OCI-LY7 (cell line): ENCODE results near the gene STK4. TPM values are rescaled to one million over a fixed set of nuclear protein-coding genes. Genes with fewer than 3 reads are reported as not detected.
"Not testable (repeated sequence)": the region's sequence is repeated elsewhere in the genome, so short reads cannot be mapped to it uniquely, and the experiment has no call there.

Source experiments
- BruUV-seq: library from RNA; stranded (reverse); fragments of 400-500 nt; replicated peaks from 2 replicates; lab custom pipeline; 2021; lab: Mats Ljungman, UMichigan
- CTCF ChIA-PET: fragments of 300-600 bp; sonication (Branson Sonifier 250); formaldehyde crosslinking; loops from one replicate; lab custom pipeline; 2022; ENCODE audit warnings: antibody characterized with exemption; ENCODE audit not compliant: unreplicated experiment; lab: Charles Lee
- POLR2A ChIA-PET: fragments of 300-600 bp; sonication (Branson Sonifier 250); formaldehyde crosslinking; loops from one replicate; lab custom pipeline; 2022; ENCODE audit warnings: antibody characterized with exemption; lab: Charles Lee
- DNase-seq: peaks from one replicate; pipeline ENCODE4 v3.0.0-alpha.2; 2015; ENCODE audit warnings: low spot score
- H2AFZ ChIP-seq: fragments of 200-600 bp; sonication (generic), shearing (Covaris generic); 2 replicates; pipeline ENCODE4 v1.6.1; 2014; ENCODE audit warnings: mild to moderate bottlenecking, antibody characterized with exemption, low read length, moderate library complexity
- H3K27ac ChIP-seq: fragments of 200-600 bp; sonication (generic); 2 replicates; pipeline ENCODE4 v1.5.1; 2014; ENCODE audit warnings: mixed run types, low read depth, mild to moderate bottlenecking, moderate library complexity, low read length, inconsistent platforms; ENCODE audit not compliant: poor library complexity, severe bottlenecking
- H3K36me3 ChIP-seq: fragments of 200-600 bp; sonication (generic); 2 replicates; pipeline ENCODE4 v1.6.1; 2014; ENCODE audit warnings: mild to moderate bottlenecking, antibody characterized with exemption, low read length, moderate library complexity, mixed read lengths; ENCODE audit not compliant: insufficient read depth
- H3K4me1 ChIP-seq: fragments of 200-600 bp; sonication (generic); 2 replicates; pipeline ENCODE4 v1.5.1; 2014; ENCODE audit warnings: mild to moderate bottlenecking, low read length; ENCODE audit not compliant: insufficient read depth, poor library complexity, severe bottlenecking
- H3K4me2 ChIP-seq: fragments of 200-600 bp; sonication (generic); 2 replicates; pipeline ENCODE4 v1.6.1; 2014; ENCODE audit warnings: mild to moderate bottlenecking, low read length
- H3K4me3 ChIP-seq: fragments of 200-600 bp; sonication (generic); 2 replicates; pipeline ENCODE4 v1.5.1; 2014; ENCODE audit warnings: mild to moderate bottlenecking, low read depth, low read length; ENCODE audit not compliant: poor library complexity, severe bottlenecking
- H3K79me2 ChIP-seq: fragments of 200-600 bp; sonication (generic); 2 replicates; pipeline ENCODE4 v1.6.1; 2016; ENCODE audit warnings: low read depth, mild to moderate bottlenecking, low read length, moderate library complexity, mixed read lengths; ENCODE audit not compliant: insufficient read depth
- H3K9me2 ChIP-seq: fragments of 200-600 bp; sonication (generic); 2 replicates; pipeline ENCODE4 v1.6.1; 2016; ENCODE audit warnings: mild to moderate bottlenecking, low read length, mixed read lengths; ENCODE audit not compliant: insufficient read depth
- H3K9me3 ChIP-seq: fragments of 200-600 bp; sonication (generic); 2 replicates; pipeline ENCODE4 v1.6.1; 2014; ENCODE audit warnings: mild to moderate bottlenecking, mixed run types, low read length, mixed read lengths
- H4K20me1 ChIP-seq: fragments of 200-600 bp; sonication (generic); 2 replicates; pipeline ENCODE4 v1.6.1; 2014; ENCODE audit warnings: mild to moderate bottlenecking, antibody characterized with exemption, low read length, moderate library complexity, mixed read lengths; ENCODE audit not compliant: insufficient read depth
- EZH2phosphoT487 ChIP-seq: fragments of 200-600 bp; sonication (generic); IDR thresholded peaks from 2 replicates; pipeline ENCODE4 v1.6.1; 2018; ENCODE audit warnings: low read depth, borderline replicate concordance, mild to moderate bottlenecking, mixed run types, antibody characterized with exemption, low read length, moderate library complexity, mixed read lengths
- intact Hi-C: fragments of 100-400 bp; cut with micrococcal nuclease; formaldehyde crosslinking; loops from one replicate; pipeline ENCODE4 v1.10.0; 2022; ENCODE audit not compliant: unreplicated experiment
- total RNA-seq, 2 experiments: library from RNA; depleted of rRNA in 1 of 2; stranded (reverse); fragments of >200 nt in 1 of 2; shearing (Covaris generic) in 1 of 2; gene quantifications; 2 replicates each; pipeline ENCODE4 v1.2.3, GENCODE V29; 2014 to 2022
- TF ChIP-seq, protein P1 (sequence below): fragments of 200-600 bp; sonication (generic); conservative IDR thresholded peaks from 2 replicates; pipeline ENCODE4 v1.5.1; 2014; ENCODE audit warnings: mild to moderate bottlenecking, antibody characterized with exemption, low read length, moderate library complexity, mixed read lengths

STK4 gene
- total RNA-seq, 2 experiments from 2014 or later, result 67.9 to 140 TPM

DNA sequence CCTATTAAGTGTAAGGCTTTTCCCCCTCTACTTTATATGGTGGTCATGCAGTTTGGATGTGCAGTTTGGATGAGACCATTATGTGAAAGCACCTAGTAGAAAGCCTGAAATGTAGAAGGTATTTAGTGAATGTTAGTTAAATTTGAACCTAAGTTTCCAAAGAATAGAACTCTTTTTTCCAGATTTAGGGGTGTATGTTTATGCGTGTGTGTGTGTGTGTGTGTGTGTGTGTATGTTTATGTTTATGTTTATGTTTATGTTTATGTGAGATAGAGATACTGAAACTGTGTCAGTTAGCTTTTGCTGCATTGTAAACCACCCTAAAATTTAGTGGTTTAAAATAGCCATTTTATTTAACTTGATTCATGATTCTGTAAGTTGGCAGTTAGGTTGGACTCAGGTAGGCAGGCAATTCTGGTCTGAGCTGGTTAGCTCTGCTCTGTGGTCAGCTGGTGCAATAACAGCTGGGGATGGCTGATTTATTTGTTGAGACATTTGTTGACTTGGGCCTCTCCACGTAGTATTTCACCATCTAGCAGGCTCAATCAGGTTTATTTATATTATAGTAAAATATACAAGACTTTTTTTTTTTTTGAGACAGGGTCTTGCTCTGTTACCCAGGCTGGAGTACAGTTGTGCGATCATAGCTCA is 54.0 kb downstream of the STK4 start:
- POLR2A ChIA-PET, result interaction anchor here (0.7 to 0.9 kb wide), 2 partner anchors 15 to 101 kb away, joined by 3 to 4 read pairs; no protein-coding TSS in a partner anchor
- Histone ChIP-seq H3K27ac (no peak overlapping the region), H3K4me1 (no peaks in the 10 kb centered on the region), H3K4me2 (no peak overlapping the region), H3K79me2 (peaks cover 6% of the 10 kb centered on the region; the same call in 1 of the 2 replicates), H2AFZ (no peak overlapping the region), H3K4me3 (no peak overlapping the region), H4K20me1 (no peaks in the 10 kb centered on the region), H3K9me2 (no peaks in the 10 kb centered on the region), H3K9me3 (no peaks in the 10 kb centered on the region), H3K36me3 (peaks cover 93% of the 10 kb centered on the region)
- TF ChIP-seq, protein P1, sequence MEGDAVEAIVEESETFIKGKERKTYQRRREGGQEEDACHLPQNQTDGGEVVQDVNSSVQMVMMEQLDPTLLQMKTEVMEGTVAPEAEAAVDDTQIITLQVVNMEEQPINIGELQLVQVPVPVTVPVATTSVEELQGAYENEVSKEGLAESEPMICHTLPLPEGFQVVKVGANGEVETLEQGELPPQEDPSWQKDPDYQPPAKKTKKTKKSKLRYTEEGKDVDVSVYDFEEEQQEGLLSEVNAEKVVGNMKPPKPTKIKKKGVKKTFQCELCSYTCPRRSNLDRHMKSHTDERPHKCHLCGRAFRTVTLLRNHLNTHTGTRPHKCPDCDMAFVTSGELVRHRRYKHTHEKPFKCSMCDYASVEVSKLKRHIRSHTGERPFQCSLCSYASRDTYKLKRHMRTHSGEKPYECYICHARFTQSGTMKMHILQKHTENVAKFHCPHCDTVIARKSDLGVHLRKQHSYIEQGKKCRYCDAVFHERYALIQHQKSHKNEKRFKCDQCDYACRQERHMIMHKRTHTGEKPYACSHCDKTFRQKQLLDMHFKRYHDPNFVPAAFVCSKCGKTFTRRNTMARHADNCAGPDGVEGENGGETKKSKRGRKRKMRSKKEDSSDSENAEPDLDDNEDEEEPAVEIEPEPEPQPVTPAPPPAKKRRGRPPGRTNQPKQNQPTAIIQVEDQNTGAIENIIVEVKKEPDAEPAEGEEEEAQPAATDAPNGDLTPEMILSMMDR, result no peak
- no peak for TF ChIP-seq EZH2phosphoT487
- intact Hi-C loops, result no loop called here
- DNase-seq, result no peak
- BruUV-seq, result no TSS peak
- CTCF ChIA-PET, result no interaction called here

DNA sequence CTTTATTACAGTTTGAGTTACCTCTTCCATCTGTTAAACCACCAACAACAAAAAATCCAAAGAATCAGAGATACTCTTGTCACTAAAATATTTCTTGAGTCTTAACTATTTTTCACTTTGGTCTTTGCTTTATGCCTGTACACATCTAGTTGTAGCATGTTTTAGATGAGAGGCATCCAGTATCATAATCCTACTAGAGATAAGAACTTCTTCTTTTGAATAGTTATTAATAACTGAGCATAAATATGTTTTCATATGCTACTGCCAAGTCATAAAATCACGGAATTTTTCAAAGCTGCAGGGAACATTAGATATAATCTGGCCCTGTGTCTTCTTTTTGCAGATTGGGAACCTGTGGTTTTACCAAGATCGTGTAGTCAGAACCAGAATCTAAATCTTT is 55.3 kb downstream of the STK4 start:
- H4K20me1 ChIP-seq, result no peaks in the 10 kb centered on the region
- no peak overlapping the region for H3K27ac ChIP-seq
- no peak overlapping the region for H2AFZ ChIP-seq
- H3K4me3 ChIP-seq, result no peak overlapping the region
- no peaks in the 10 kb centered on the region for H3K9me3 ChIP-seq
- intact Hi-C loops, result no loop called here
- H3K4me2 ChIP-seq, result no peak overlapping the region
- H3K36me3 ChIP-seq, result peaks cover 93% of the 10 kb centered on the region
- CTCF ChIA-PET, result no interaction called here
- BruUV-seq, result no TSS peak
- no peaks in the 10 kb centered on the region for H3K9me2 ChIP-seq
- peaks cover 6% of the 10 kb centered on the region; the same call in 1 of the 2 replicates for H3K79me2 ChIP-seq
- no peaks in the 10 kb centered on the region for H3K4me1 ChIP-seq
- no peak for TF ChIP-seq EZH2phosphoT487
- TF ChIP-seq, protein P1, result no peak
- POLR2A ChIA-PET, result no interaction called here
- DNase-seq, result no peak

DNA sequence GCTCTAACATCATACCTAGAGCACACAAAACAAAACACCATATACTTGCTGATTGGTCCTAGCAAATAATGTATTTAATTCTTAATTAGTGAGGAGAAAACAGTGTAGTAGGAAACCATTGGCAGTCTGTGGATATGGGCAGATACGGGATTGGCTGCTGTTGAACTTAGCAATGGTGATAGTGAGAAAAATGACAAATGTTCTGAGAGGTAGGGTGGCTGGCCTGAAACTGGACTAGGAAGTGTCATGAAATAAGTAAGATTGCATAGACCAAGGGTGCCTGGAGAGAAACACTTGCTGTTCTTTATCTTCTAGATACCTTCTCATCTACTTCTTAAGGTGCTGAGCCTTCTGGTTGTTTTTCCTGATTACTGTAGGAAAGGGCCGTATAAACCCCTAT is 56.8 kb downstream of the STK4 start:
- H2AFZ ChIP-seq, H3K9me2 ChIP-seq, H3K4me2 ChIP-seq, H3K79me2 ChIP-seq, intact Hi-C loops, H4K20me1 ChIP-seq, POLR2A ChIA-PET, CTCF ChIA-PET, H3K4me1 ChIP-seq, DNase-seq, H3K9me3 ChIP-seq, H3K27ac ChIP-seq, BruUV-seq, H3K4me3 ChIP-seq: not testable (repeated sequence)
- H3K36me3 ChIP-seq, result peaks cover 93% of the 10 kb centered on the region
